DMS114 treated with DMSO at 0.1 percent for 48 hours (cell line): ENCODE data around the gene DAZAP2.
A peak's percentile ranks its signal among the peaks of the same experiment; 100 is the strongest.

Experiments used
- DNase-seq: peaks from one replicate; lab custom pipeline; 2025; ENCODE audit not compliant: unreplicated experiment; lab: John Stamatoyannopoulos, UW

The DAZAP2 gene, protein sequence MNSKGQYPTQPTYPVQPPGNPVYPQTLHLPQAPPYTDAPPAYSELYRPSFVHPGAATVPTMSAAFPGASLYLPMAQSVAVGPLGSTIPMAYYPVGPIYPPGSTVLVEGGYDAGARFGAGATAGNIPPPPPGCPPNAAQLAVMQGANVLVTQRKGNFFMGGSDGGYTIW

GRCh38 chr12:51238510-51239334 is at the start of gene DAZAP2:
Gene DAZAP2, plus strand, starts transcription at chr12:51238826. Its CDS starts 82 bp downstream, at chr12:51238908.
- peak; percentile 89 for DNase-seq

- DNase-seq: no peak
Measured at GRCh38 chr12:51189790-51190355, 48.8 kb upstream of the DAZAP2 start.

- DNase-seq: no peak
Measured at GRCh38 chr12:51190820-51191219, 47.8 kb upstream of the DAZAP2 start.

DNA sequence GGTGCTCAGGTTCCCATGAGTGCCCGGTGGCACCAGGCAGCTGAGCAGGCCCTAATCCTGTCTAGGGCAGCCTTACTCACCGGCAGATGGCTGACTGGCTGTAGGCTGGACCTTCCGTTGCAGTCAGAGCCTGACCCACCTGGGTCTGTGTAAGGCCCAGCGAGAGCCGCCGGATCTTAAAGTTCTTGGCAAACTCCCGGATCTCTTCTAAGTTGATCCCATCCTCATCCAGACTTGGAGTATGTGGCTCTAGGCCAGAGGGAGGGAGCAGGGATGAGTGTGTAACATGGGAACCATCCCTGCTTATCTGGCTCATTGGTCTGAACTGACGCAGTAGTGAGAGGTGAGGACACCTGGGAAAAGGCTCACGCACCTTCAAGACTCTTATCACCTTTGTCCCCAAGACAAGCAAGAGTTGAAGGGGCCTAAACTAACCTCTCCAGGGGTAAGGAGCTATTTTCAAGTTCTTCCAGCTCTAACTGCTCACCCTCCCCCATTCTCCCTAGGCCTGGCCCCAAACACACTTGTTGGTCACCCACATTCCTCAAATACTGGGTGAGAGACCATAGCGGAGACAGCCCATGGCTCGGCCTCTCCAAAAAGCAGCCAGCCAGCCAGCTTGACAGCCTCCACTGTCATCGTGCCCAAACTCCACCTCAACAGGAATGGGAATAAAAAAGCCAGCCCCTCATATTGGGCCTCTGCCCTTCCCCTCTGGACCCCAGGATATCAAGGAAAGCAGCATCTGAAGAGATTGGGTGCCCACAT is 46.9 kb upstream of the DAZAP2 start:
- DNase-seq: no peak

DNA sequence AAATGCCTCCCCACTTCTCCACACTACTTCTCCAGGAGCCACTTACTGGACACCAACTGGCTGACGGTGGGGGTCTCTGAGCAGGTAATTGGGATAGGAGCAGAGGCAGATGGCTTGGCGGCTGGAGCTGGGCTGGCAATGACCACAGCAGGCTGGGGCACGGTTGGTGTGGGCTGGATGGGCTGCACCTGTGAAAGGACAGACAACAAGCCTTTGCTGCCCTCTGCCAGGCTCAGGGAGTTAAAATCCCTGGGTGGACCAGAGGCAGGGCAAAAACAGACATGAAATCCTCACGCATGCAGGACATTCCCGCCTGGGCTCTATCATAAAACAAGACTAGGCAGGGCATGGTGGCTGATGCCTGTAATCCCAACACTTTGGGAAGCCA is 46.3 kb upstream of the DAZAP2 start:
- no peak for DNase-seq

DNA sequence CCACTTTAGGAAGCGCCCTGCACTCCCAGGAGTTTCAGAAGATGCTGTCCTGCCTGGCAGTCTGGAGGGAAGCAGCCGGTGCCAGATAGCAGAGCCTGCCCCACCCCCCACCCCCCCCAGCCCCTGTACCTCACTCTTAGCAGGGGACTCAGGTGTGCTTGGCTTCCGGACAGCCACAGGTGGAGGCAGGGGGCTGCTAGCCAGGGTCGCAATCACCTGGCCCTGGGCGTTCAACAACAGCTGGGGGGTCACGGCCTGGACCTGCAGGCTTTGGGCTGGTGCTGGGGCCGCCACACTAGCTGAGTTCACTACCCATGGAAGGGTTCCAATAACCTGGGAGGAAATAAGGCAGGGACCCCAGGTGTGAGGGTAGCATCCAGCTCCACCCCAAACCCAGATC is 42.8 kb upstream of the DAZAP2 start:
- DNase-seq: no peak

DNA sequence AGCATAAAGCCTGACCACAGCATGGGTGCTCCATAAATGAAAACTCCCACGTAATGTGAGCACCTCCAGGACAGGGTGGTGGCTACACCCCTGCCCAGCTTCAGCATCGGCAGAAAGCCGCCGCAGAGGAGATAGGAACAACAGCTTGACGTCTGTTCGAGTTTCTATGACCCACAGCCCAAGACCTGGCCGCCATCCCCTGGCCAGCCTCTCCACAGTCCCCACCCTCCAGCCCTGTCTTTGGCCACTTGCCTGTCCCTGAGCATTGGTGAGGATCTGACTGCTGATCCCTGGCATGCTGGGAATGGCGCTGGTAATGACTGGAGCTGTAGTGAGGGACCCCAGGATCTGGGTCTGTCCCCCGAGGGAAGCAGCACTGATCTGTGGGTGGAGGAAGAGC is 42.1 kb upstream of the DAZAP2 start:
- DNase-seq: no peak

- no peak for DNase-seq
Measured at GRCh38 chr12:51197736-51198567, 40.7 kb upstream of the DAZAP2 start.

DNA sequence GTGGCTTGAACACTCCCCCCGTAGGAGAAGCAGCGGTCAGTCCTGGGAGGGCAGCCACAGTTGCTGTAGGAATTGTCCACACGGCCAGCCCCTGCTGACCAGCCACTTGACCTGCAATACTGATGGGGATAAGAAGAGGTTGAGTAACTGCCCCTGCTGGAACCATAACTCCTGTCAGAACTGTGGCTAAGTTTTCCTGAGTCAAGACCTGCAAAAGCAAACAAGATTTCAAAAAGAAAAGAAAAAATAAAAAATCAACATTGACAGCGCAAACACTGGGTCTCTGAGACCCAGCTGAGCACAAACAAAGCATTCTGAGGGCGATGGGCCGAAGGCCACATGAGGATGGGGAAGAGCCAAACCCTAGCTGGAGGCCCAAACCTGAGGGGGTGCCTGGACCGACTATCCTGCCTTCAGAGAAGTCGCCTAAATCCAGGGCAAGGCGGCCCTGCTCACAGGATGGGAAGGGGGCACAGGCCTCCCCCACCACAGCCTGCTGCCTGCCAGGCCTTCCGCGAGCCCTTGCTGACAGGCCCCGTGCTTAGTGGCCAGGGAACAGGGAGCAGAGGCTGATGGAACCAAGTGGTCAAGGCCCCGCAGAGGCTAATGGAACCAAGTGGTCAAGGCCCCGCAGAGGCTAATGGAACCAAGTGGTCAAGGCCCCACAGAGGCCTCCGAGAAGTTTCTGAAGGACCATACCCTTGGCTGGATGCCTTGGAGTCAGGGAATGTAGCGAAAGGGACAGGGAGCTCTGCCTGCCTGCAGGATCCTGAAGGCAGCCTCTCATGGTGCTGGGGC is 39.9 kb upstream of the DAZAP2 start:
- no peak for DNase-seq

DNA sequence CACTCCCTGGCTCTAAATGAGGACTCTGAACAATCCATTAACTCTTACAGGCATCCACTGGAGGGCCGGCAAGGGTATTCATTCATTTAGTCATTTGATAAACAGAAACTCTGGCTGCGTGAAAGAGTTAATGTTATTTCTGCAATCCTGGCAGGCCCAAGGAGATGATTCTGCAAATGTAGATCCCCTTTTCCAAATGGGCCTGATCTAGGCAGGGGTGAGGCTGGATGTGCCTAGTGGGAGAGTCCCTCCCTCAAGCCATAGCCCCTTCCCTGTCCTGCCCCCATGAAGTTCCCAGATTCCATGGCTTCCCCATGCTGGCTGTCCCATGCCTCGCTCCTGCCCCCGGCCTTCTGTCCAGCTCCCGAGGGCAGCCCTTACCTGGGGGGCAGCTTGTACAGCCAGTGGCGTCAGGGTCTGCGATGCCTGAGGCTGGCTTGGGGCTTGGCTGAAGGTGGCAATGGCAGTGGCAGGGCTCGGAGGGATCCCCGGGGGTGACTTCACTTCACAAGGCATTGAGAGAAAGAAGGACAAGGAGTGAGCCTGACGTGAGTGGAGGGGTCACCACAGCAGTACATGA is 39.2 kb upstream of the DAZAP2 start:
- no peak for DNase-seq

- DNase-seq: no peak
Measured at GRCh38 chr12:51200156-51200555, 38.5 kb upstream of the DAZAP2 start.

GRCh38 chr12:51200806-51201205 is 37.8 kb upstream of the DAZAP2 start:
- no peak for DNase-seq

DNA sequence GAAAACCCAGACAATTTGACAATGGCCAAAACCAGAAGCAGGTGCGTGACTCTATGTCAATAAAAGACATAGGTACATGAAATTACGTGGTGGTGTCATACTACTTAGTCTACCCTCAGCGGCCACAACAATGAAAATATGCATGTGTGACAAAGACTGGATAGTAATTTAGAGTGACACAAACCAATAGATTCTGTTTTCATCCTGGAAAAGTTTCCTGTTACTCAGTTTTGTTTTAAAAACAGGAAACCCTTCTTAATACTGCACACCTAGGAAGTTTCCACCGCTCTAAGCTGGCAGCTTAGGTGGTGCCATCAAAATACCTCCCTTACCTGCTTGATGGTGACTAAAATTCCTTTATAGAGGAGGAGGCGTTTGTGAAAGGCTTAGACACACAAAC is 35.9 kb upstream of the DAZAP2 start:
- no peak for DNase-seq

GRCh38 chr12:51205350-51205749 is 33.3 kb upstream of the DAZAP2 start:
- no peak for DNase-seq

DNA sequence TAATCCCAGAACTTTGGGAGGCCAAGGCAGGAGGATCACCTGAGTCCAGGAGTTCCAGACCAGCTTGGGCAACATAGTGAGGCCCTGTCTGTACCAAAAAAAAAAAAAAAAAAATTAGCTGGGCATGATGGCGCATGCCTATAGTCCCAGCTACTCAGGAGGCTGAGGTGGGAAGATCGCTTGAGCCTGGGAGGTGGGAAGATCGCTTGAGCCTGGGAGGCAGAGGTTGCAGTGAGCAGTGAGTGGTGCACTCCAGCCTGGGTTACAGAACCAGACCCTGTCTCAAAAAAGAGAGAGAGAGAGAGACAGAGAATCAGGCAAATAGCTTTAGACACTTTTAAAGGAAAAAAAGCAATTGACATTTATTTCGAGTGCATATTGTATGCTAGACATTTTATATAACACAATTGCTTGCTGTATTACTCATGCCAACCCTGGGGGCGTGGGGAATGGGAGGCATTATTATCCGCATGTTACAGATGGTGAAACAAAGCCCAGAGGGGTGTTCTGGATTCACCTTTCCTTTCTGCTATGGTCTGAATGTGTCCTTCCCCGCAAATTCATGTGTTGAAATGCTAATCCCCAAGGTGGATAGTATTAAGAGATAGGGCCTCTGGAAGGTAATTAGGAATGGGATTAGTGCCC is 30.5 kb upstream of the DAZAP2 start:
- DNase-seq: no peak

DNA sequence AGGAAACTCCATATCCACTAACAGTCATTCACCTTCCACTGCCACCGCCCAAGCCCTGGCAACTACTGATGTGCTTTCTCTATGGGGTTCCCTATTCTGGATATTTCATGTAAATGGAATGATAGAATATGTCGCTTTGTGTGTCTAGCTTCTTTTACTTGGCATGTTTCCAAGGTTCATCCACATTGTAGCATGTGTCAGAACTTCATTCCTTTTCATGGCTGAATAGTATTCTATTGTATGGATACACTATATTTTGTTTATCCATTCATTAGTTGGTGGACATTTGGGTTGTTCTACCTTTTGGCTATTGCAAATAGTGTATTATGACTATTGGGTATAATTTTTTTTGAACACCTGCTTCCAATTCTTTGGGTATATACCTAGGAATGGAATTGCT is 29.4 kb upstream of the DAZAP2 start:
- DNase-seq: no peak

DNA sequence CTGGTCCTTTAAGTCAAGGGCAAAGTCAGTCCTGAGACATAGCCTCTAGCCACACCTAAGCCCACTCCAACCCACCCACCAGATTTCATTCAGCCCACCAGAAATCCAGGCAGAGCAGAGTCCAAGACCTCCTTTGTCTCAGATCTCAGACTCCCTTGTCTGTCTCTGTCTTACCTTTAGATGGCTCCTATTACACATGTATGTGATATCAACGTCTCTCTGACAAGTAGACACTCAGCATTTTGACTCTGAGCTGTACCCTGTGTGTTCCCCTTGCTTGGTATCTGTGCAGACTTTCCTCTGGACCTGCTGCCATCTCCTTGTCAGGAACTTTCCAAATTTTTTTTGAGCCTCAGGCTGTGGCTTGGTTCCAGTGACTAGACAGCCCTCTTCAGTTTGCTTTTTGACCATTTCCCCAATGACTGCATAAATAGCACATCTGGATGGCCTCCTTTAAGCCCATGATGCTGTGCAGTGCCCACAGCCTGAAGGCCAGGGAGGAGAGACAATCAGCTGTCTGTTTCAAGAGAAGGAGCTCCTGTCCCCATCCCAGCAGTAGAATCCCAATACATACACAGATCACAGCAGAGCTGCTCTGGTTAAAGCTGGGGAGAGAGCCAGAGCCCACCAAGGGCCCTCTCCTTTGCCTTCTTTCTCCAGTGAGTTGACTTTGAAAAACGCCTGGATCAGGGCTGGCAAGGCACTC is 27.8 kb upstream of the DAZAP2 start:
- DNase-seq: no peak

DNA sequence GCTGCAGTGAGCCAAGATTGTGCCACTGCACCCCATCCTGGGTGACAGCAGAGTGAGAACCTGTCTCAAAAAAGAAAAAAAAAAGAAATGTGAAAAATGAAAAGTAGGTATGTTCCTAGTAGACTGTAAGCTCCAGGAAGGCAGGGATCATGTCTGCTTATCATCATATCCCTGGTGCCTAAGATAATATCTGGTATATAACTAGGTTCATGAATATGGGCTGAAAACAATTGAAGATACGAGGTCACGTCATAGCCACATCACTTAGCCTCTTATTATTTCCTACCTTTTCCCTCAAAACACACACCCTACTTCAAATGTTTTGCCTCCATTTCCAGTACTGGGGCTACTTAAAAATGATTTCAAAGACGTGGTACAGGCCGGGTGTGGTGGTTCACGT is 23.7 kb upstream of the DAZAP2 start:
- DNase-seq: no peak

GRCh38 chr12:51216642-51217041 is 22.0 kb upstream of the DAZAP2 start:
- DNase-seq: no peak
